Caco-2 (cell line): Measurements from ENCODE around the gene PIAS1. TPM values are rescaled to one million over a fixed set of nuclear protein-coding genes. Genes with fewer than 3 reads are reported as not detected.
"Not testable (repeated sequence)": the region's sequence is repeated elsewhere in the genome, so short reads cannot be mapped to it uniquely, and the experiment has no call there.

ENCODE experiments used
- BruUV-seq: library from RNA; stranded (reverse); fragments of 400-500 nt; replicated peaks from 2 replicates; lab custom pipeline; 2021; lab: Mats Ljungman, UMichigan
- CTCF ChIA-PET: fragments of 300-600 bp; sonication (Branson Sonifier 250); formaldehyde crosslinking; loops from one replicate; lab custom pipeline; 2022; ENCODE audit warnings: antibody characterized with exemption; lab: Charles Lee
- POLR2A ChIA-PET: fragments of 300-600 bp; sonication (Branson Sonifier 250); formaldehyde crosslinking; loops from one replicate; lab custom pipeline; 2022; ENCODE audit warnings: antibody characterized with exemption; lab: Charles Lee
- DNase-seq, 2 experiments: peaks; one replicate each; pipeline versions ENCODE4 v3.0.0 to v3.0.0-alpha.2; 2020 to 2022
- H3K27me3 ChIP-seq: replicated peaks from 2 replicates; pipeline ENCODE4 v1.6.0; 2011; ENCODE audit warnings: low read length; ENCODE audit not compliant: control insufficient read depth, insufficient read depth
- H3K36me3 ChIP-seq: 2 replicates; pipeline ENCODE4 v1.5.1; 2011; ENCODE audit warnings: low read length; ENCODE audit not compliant: control insufficient read depth, insufficient read depth
- H3K4me1 ChIP-seq: fragments of 250-450 bp; sonication (Bioruptor Pico); 2 replicates; pipeline ENCODE4 v1.5.1; 2020; ENCODE audit warnings: mild to moderate bottlenecking
- H3K4me3 ChIP-seq: 2 replicates; pipeline ENCODE4 v1.5.1; 2011; ENCODE audit warnings: low read depth, mild to moderate bottlenecking, control low read depth, low read length
- H3K9me3 ChIP-seq: fragments of 250-450 bp; sonication (Bioruptor Pico); 2 replicates; pipeline ENCODE4 v1.5.1; 2020; ENCODE audit warnings: mild to moderate bottlenecking, moderate library complexity
- H3K27ac Mint-ChIP-seq: one replicate; pipeline ENCODE4 v1.8.0; 2022; ENCODE audit warnings: mixed read lengths; ENCODE audit not compliant: unreplicated experiment
- H3K27me3 Mint-ChIP-seq: one replicate; pipeline ENCODE4 v1.8.0; 2022; ENCODE audit warnings: mixed read lengths; ENCODE audit not compliant: insufficient read depth, unreplicated experiment
- H3K36me3 Mint-ChIP-seq: one replicate; pipeline ENCODE4 v1.8.0; 2022; ENCODE audit warnings: mild to moderate bottlenecking, mixed read lengths; ENCODE audit not compliant: insufficient read depth, unreplicated experiment
- H3K4me1 Mint-ChIP-seq: one replicate; pipeline ENCODE4 v1.8.0; 2022; ENCODE audit warnings: low read depth, mixed read lengths; ENCODE audit not compliant: unreplicated experiment
- H3K4me3 Mint-ChIP-seq: one replicate; pipeline ENCODE4 v1.8.0; 2022; ENCODE audit warnings: mild to moderate bottlenecking, moderate library complexity, mixed read lengths; ENCODE audit not compliant: unreplicated experiment
- H3K9me3 Mint-ChIP-seq: one replicate; pipeline ENCODE4 v1.8.0; 2022; ENCODE audit warnings: mixed read lengths; ENCODE audit not compliant: unreplicated experiment
- intact Hi-C: fragments of 100-400 bp; cut with micrococcal nuclease; formaldehyde crosslinking; loops from one replicate; pipeline ENCODE4 v1.10.0; 2022; ENCODE audit not compliant: unreplicated experiment
- total RNA-seq: library from RNA; stranded (reverse); gene quantifications from 2 replicates; pipeline ENCODE4 v1.2.3, GENCODE V29; 2022
- TF ChIP-seq, protein P1 (sequence below), 2 experiments: fragments of 200-600 bp in 1 of 2; IDR thresholded peaks; 1 replicate in 1 of 2; 2 replicates in 1 of 2; pipeline versions ENCODE4 v1.5.1 to v1.8.0; 2011 to 2022; ENCODE audit warnings: antibody characterized with exemption in 1 of 2, control low read depth in 1 of 2, inconsistent platforms in 1 of 2, low read depth in 1 of 2, low read length in 1 of 2, mild to moderate bottlenecking in 1 of 2, moderate library complexity in 1 of 2; ENCODE audit not compliant: insufficient read depth in 1 of 2, severe bottlenecking in 1 of 2, unreplicated experiment in 1 of 2

PIAS1 gene
- total RNA-seq, 1 experiment from 2014 or later, result 48.0 TPM

DNA sequence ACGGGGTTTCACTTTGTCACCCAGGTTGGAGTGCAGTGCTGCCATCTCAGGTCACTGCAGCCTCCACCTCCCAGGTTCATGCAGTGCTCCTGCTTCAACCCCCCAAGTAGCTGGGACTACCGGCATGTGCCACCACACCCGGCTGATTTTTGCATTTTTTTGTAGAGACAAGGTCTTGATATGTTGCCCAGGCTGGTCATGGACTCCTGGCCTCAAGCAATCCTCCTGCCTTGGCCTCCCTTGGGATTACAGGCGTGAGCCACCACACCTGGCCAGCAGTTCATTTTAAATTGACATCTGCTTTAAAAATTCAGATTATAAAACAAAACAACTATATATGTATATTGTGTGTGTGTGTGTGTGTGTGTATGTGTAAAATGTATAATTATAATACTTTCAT, 112.7 kb downstream of the PIAS1 start:
- Histone ChIP-seq H3K27me3 (no peaks in the 10 kb centered on the region), H3K9me3 (no peaks in the 10 kb centered on the region), H3K36me3 (no peaks in the 10 kb centered on the region), H3K4me3 (no peak overlapping the region), H3K4me1 (no peaks in the 10 kb centered on the region)
- Mint-ChIP-seq H3K27ac (no peak overlapping the region), H3K4me3 (no peak overlapping the region), H3K27me3 (no peaks in the 10 kb centered on the region), H3K4me1 (peaks cover 7% of the 10 kb centered on the region), H3K36me3 (peaks cover 14% of the 10 kb centered on the region), H3K9me3 (no peaks in the 10 kb centered on the region)
- intact Hi-C loops, result no loop called here
- no peak for DNase-seq
- POLR2A ChIA-PET, result no interaction called here
- BruUV-seq, result no TSS peak
- CTCF ChIA-PET, result no interaction called here
- TF ChIP-seq, protein P1, sequence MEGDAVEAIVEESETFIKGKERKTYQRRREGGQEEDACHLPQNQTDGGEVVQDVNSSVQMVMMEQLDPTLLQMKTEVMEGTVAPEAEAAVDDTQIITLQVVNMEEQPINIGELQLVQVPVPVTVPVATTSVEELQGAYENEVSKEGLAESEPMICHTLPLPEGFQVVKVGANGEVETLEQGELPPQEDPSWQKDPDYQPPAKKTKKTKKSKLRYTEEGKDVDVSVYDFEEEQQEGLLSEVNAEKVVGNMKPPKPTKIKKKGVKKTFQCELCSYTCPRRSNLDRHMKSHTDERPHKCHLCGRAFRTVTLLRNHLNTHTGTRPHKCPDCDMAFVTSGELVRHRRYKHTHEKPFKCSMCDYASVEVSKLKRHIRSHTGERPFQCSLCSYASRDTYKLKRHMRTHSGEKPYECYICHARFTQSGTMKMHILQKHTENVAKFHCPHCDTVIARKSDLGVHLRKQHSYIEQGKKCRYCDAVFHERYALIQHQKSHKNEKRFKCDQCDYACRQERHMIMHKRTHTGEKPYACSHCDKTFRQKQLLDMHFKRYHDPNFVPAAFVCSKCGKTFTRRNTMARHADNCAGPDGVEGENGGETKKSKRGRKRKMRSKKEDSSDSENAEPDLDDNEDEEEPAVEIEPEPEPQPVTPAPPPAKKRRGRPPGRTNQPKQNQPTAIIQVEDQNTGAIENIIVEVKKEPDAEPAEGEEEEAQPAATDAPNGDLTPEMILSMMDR (IDR thresholded peaks at IDR 0.05; ENCODE audit: insufficient read depth in 1 of 2, low read depth in 1 of 2, low read length in 1 of 2, severe bottlenecking in 1 of 2, unreplicated experiment in 1 of 2), result no peak

DNA sequence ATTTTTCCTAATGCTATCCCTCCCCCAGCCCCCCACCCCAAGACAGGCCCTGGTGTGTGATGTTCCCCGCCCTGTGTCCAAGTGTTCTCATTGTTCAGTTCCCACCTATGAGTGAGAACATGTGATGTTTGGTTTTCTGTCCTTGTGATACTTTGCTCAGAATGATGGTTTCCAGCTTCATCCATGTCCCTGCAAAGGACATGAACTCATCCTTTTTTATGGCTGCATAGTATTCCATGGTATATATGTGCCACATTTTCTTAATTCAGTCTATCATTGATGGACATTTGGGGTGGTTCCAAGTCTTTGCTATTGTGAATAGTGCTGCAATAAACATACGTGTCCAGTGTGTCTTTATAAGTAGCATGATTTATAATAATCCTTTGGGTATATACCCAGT, 117.9 kb downstream of the PIAS1 start:
- H3K9me3 Mint-ChIP-seq, intact Hi-C loops, H3K27me3 Mint-ChIP-seq, H3K27ac Mint-ChIP-seq, H3K4me1 Mint-ChIP-seq, POLR2A ChIA-PET, H3K36me3 ChIP-seq, H3K27me3 ChIP-seq, H3K4me3 ChIP-seq, H3K9me3 ChIP-seq, BruUV-seq, H3K4me3 Mint-ChIP-seq, H3K4me1 ChIP-seq, CTCF ChIA-PET, DNase-seq: not testable (repeated sequence)
- peaks cover 19% of the 10 kb centered on the region for H3K36me3 Mint-ChIP-seq

GRCh38 chr15:68173119-68173518, 119.0 kb downstream of the PIAS1 start:
- CTCF ChIA-PET, result interaction anchor here (0.6 kb wide), 1 partner anchor 30 kb away, joined by 3 read pairs; no protein-coding TSS in a partner anchor
- no peaks in the 10 kb centered on the region for H3K36me3 ChIP-seq
- no peaks in the 10 kb centered on the region for H3K4me1 ChIP-seq
- Mint-ChIP-seq H3K36me3 (peaks cover 29% of the 10 kb centered on the region), H3K27me3 (no peaks in the 10 kb centered on the region), H3K4me3 (no peak overlapping the region), H3K27ac (no peak overlapping the region), H3K4me1 (no peaks in the 10 kb centered on the region), H3K9me3 (no peaks in the 10 kb centered on the region)
- POLR2A ChIA-PET, result no interaction called here
- TF ChIP-seq, protein P1 (IDR thresholded peaks at IDR 0.05; ENCODE audit: insufficient read depth in 1 of 2, low read depth in 1 of 2, low read length in 1 of 2, severe bottlenecking in 1 of 2, unreplicated experiment in 1 of 2), result no peak
- no peak for DNase-seq
- no peaks in the 10 kb centered on the region for H3K9me3 ChIP-seq
- no peak overlapping the region for H3K4me3 ChIP-seq
- BruUV-seq, result no TSS peak
- intact Hi-C loops, result no loop called here
- H3K27me3 ChIP-seq, result no peaks in the 10 kb centered on the region

- H3K36me3 ChIP-seq, result no peaks in the 10 kb centered on the region
- no peaks in the 10 kb centered on the region for H3K4me1 ChIP-seq
- H3K36me3 Mint-ChIP-seq, result peaks cover 36% of the 10 kb centered on the region
- ChIA-PET POLR2A (no interaction called here), CTCF (no interaction called here)
- H3K27me3 Mint-ChIP-seq, result no peaks in the 10 kb centered on the region
- no peak overlapping the region for H3K4me3 Mint-ChIP-seq
- H3K27me3 ChIP-seq, result no peaks in the 10 kb centered on the region
- H3K27ac Mint-ChIP-seq, result no peak overlapping the region
- no peaks in the 10 kb centered on the region for H3K9me3 ChIP-seq
- no peaks in the 10 kb centered on the region for H3K4me1 Mint-ChIP-seq
- no TSS peak for BruUV-seq
- no peaks in the 10 kb centered on the region for H3K9me3 Mint-ChIP-seq
- no peak overlapping the region for H3K4me3 ChIP-seq
- DNase-seq, result no peak
- TF ChIP-seq, protein P1 (IDR thresholded peaks at IDR 0.05; ENCODE audit: insufficient read depth in 1 of 2, low read depth in 1 of 2, low read length in 1 of 2, severe bottlenecking in 1 of 2, unreplicated experiment in 1 of 2), result no peak
- intact Hi-C loops, result no loop called here
Observed at GRCh38 chr15:68175526-68175925, 121.4 kb downstream of the PIAS1 start.
